HG03135 (cell line): ENCODE measurements around the gene IFI35.
A peak's percentile ranks its signal among the peaks of the same experiment; 100 is the strongest.
"Not testable (repeated sequence)": the region's sequence is repeated elsewhere in the genome, so short reads cannot be mapped to it uniquely, and the experiment has no call there.

ENCODE experiments used
- ATAC-seq: cut with Tn5 transposase; IDR thresholded peaks from one replicate; pipeline ENCODE4 v1.9.1; 2021; ENCODE audit warnings: mild to moderate bottlenecking, moderate library complexity; ENCODE audit not compliant: unreplicated experiment

The IFI35 gene

DNA sequence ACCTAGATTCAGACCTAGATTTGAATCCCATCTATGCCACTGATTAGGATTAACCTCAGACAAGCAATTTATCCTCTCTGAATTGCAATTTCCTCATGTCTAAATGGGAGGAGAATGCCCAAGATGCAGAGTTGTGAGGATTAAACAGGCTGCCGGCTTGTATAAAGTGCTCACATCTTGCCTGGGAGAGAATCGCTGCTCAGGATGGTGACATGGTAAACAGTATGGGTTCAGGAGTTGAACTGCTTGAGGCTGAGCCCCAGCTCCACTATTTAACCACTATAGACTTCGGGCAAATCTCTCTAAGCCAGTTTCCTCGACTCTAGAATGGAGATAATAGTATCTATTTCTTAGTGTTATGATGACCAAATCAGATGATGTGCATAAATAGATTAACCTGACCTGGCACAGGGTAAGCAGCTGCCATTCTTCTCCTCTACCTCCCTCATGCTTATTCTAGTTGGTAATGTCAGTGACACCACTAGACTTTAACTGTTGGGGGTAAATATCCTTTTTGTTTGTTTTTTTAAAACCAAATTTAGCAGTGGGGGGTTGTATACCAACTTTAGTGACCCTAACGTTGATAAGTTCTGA is 9.1 kb upstream of the IFI35 start:
- ATAC-seq, result no peak

DNA sequence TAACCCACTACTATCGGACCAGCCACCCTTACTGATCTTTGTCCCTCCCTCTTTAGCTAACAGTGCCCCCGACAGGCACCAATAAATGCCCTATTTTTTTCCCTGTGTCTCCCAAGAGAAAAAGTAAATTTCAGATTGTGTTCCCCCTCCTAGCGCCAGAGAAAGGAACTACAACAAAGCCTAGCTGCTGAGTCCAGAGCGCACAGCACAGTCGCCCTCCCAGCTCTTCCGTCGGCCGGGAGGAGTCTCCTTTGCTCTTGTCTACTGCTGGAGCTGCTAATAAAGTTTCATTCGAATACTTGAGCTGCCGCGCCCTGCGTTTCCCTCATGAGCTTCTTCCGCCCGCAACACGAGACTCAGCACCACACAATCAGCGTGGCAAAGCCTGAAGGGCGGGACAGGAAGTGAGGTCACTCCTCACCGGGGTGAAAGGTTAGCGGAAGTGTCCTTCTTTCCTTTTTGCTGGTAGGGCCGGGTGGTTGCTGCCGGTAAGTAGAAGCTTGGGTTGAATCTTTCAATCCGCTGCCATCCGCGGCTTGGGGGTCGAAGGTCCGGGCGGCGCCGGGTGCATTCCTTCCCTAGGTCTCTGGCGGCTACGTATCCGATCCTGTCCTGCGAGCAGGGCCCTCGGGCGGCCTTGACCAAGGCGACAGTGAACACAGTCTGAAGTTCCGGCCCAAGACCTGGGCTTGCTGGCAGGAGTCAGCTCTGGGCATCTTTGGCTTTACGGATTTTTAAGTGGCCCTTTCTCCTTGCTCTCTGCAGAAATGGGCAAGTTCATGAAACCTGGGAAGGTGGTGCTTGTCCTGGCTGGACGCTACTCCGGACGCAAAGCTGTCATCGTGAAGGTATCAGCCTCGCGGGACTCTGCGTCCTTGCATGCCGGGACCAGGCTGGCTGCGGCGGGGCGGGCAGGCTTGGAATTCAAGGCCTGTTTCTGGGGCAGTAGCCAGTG is 8.3 kb upstream of the IFI35 start, which contains the start of gene RPL27:
Gene RPL27 (plus strand): TSS at position 436 of the 955 bp plus-strand sequence. CDS start 332 bp downstream, at position 768.
- peak; percentile 90 for ATAC-seq

- ATAC-seq, result no peak
Measured at GRCh38 chr17:42999003-42999525, 7.5 kb upstream of the IFI35 start.

- ATAC-seq, result not testable (repeated sequence)
Measured at GRCh38 chr17:43000894-43001293, 5.7 kb upstream of the IFI35 start.

DNA sequence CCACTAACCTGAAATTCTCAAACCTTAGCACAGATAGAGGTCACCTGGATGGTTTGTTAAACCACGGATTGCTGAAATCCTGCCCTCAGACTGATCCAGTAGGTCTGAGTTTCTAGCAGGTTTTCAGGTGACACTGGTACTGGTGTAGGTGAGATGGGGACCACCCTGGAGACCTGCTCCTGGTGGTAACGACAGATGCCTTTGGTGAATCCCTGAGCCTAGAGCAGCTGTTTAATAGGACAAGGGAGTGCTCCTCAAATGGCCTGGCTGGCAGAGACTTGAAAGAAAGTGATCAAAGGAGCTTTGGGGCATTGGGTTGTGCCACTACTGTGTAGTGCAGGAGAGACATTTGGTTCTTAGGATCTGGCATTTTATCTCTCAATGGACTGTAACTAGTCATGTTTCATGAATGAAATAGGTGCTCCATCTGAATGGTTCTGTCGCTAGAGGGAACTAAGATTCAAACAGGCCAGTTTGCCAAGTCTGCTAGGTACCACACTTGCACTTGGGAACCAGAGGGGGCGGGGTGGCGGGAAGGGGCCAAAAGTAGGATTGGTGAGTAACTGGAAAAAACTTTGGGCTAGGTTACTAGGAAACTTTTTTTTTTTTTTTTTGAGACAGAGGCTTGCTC is 2.9 kb upstream of the IFI35 start:
- ATAC-seq, result no peak

DNA sequence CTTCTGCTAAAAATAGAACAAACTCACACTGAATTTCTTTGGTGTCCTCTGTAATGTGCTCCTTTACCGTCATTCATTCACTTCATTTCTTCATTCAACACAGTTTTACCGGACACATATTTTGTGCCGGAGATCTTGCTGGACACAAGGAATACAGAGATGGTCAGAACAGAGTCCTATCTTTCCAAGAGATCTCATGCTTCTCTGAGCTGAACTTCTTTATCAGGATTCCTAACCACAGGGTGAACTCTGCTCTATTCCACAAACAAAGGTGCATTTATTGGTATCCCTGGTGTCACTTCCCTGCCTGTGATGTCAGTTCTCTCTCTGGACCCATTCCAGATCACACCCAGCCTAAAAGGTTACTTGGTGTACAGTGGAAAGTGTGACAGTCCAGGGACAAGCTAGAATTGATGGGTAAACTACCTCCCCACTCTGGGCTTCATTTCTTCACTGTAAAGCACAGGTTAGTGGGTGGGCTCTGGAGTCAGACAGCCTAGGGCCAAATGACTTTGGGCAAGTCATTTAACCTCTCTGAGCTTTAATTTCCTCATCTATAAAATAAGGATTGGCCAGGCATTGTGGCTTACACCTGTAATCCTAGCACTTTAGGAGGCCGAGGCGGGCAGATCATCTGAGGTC is 4.2 kb downstream of the IFI35 start:
- no peak for ATAC-seq

GRCh38 chr17:43011728-43012472 is 5.3 kb downstream of the IFI35 start:
- ATAC-seq, result no peak

DNA sequence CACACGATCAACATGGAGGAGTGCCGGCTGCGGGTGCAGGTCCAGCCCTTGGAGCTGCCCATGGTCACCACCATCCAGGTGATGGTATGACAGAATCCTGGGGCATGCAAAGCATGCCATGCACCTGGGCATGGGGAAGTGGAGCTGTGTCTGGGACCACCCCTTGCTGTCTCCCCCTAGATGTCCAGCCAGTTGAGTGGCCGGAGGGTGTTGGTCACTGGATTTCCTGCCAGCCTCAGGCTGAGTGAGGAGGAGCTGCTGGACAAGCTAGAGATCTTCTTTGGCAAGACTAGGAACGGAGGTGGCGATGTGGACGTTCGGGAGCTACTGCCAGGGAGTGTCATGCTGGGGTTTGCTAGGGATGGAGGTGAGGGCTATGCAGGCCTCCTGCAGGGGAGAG is 6.7 kb downstream of the IFI35 start:
- no peak for ATAC-seq

GRCh38 chr17:43014020-43014648 is 7.5 kb downstream of the IFI35 start:
- no peak for ATAC-seq

DNA sequence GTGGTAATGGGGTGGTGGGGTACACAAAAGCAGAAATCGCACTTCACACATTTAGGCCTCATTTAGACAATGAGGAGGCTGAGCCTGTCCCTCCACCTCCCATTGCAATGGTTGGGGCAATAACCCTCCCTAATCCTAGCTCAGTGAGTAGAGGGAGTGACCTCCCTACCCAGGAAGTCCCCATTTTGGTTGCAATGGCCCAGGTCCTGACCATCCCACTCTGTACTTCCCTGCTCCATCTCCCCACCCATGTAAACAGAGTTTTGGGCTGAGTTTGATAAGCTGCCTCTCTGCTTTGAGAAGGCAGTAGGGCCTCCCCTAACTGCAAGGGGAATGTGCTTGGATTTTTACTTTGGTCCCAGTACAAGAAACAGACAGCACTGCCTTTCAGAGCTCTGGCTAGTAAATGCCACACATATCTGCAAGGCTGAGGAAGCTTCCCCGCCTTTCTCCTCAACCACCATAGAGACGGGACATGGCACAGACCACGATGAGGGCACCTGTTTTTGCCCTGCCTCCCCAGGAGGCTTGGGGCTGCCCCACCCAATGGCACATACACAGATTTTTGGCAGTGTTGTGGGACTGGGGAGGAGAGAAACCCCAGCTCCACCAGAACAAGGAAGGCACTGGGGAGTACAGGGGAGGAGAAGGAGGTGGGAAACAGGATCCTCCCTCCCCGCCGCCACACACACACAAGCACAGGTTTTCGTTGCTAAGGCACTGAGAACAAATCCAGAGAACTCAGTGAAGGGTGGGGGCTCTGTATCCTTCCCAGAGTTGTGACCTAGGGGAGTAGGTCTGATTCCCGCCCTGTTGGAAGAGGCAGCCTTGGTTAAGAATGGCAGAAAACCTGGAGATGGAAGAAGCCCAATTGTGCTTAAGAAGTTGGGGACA is 8.3 kb downstream of the IFI35 start:
- no peak for ATAC-seq

DNA sequence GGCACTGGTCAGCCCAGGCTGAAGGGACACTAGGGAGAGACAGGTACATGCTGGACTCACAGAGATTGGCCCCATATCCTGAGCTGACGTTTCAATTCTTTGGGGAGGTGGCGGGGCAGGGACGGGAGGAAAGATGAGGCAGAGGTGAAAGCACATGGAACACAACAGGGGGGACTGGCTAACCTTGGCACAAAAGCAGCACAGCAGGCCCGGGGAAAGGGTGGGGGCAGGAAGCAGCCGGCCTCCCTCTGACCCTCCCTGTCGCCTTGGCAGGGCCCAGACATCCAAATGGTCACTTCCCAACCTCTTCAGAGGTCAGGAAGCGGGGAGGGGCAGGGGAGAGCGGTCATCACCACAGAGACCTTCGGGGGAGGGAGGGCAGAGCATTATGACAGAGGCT is 9.0 kb downstream of the IFI35 start:
- ATAC-seq, result no peak

DNA sequence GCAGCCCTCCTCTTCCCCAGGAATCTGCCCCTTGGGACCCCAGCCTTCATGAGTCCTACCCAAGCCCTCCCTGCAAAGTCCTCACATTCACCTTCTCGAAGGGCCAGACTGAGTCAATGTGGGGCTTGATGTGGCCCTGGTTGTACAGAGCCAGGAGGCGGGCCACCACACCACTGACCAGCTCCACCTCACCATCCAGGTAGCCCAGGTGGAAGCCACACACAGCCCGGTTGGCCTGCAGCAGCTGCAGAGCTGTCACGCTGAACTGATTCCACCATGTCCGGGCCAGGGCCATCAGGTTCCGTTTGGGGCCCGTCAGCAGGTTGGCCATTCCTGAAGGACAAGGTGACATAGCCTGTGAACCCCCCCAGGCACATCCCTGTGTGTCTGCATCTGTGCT is 9.6 kb downstream of the IFI35 start:
- ATAC-seq, result no peak

- no peak for ATAC-seq
Measured at GRCh38 chr17:43018008-43018853, 11.6 kb downstream of the IFI35 start.

DNA sequence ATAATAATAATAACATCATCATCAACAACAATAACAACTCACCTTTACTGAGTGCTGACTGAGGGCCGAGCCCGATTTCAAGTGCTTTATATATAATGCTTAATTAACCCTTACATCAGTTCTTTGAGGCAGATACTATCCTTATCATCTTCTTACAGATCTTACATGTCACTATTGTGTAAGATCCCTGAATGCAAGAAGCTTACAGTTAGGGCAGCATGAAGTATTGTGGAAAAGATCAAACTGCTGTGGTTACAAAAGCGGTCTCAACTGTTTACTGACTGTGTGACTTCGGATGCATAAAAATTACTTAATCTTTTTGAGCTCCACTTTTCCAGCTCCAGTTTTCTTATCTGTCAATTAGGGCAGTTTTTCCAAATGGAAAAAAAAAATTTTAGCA is 12.3 kb downstream of the IFI35 start:
- no peak for ATAC-seq

DNA sequence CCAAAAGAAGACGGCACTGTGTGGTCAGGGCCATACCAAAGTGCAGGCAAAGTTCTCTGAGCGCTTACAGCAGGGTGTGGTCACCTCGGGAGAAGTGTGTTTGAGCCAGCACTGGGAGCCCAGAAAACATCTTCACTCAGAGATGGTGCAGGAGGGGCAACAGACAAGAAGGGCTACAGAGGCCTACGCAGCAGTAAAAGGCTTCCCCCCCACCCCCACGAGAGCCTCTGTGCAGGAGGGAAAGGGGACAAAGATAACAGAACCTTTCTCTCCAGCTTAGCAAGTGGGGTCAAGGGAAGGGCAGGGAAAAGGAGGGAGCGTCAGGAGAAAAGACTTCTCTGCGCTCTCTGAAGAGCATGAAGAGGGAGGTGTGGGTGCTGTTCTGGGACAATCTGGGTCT is 12.8 kb downstream of the IFI35 start:
- ATAC-seq, result no peak

GRCh38 chr17:43020030-43020621 is 13.5 kb downstream of the IFI35 start:
- no peak for ATAC-seq
